GM19351 (cell line): ENCODE results near the gene ZNF287.
"Not testable (repeated sequence)": the region's sequence is repeated elsewhere in the genome, so short reads cannot be mapped to it uniquely, and the experiment has no call there.

Source experiments
- ATAC-seq: cut with Tn5 transposase; IDR thresholded peaks from one replicate; pipeline ENCODE4 v1.9.1; 2021; ENCODE audit warnings: mild to moderate bottlenecking, moderate library complexity; ENCODE audit not compliant: unreplicated experiment

Gene ZNF287

GRCh38 chr17:16568541-16569357 is at the start of gene ZNF287:
Gene ZNF287 (minus strand): TSS chr17:16569204. CDS start chr17:16567731, 1,473 bp downstream.
- ATAC-seq: peak; percentile 97

- ATAC-seq: no peak
These were observed 48.6 kb upstream of the ZNF287 start for GRCh38 chr17:16617481-16618060.

- ATAC-seq: no peak
These were observed 30.5 kb upstream of the ZNF287 start for GRCh38 chr17:16599537-16599936.

GRCh38 chr17:16593356-16594102 is 24.5 kb upstream of the ZNF287 start:
- no peak for ATAC-seq

GRCh38 chr17:16589097-16589969 is 20.3 kb upstream of the ZNF287 start:
- peak; percentile 76 for ATAC-seq

GRCh38 chr17:16585796-16586195 is 16.8 kb upstream of the ZNF287 start:
- no peak for ATAC-seq

GRCh38 chr17:16584273-16584995 is 15.4 kb upstream of the ZNF287 start:
- ATAC-seq: peak; percentile 62

- no peak for ATAC-seq
These were observed 14.8 kb upstream of the ZNF287 start for GRCh38 chr17:16583781-16584180.

- no peak for ATAC-seq
These were observed 4.5 kb upstream of the ZNF287 start for GRCh38 chr17:16573466-16573865.

- peak; percentile 29 for ATAC-seq
These were observed 331 bp upstream of the ZNF287 start for GRCh38 chr17:16569358-16569712.

GRCh38 chr17:16552637-16553045 is 16.4 kb downstream of the ZNF287 start:
- no peak for ATAC-seq

GRCh38 chr17:16551878-16552636 is 16.9 kb downstream of the ZNF287 start:
- ATAC-seq: no peak

GRCh38 chr17:16537130-16537458 is 31.9 kb downstream of the ZNF287 start:
- no peak for ATAC-seq

GRCh38 chr17:16534236-16534635 is 34.8 kb downstream of the ZNF287 start:
- ATAC-seq: no peak

- no peak for ATAC-seq
These were observed 39.1 kb downstream of the ZNF287 start for GRCh38 chr17:16529906-16530305.

- no peak for ATAC-seq
These were observed 41.7 kb downstream of the ZNF287 start for GRCh38 chr17:16527298-16527697.

GRCh38 chr17:16525556-16525955 is 43.4 kb downstream of the ZNF287 start:
- not testable (repeated sequence) for ATAC-seq

- ATAC-seq: no peak
These were observed 47.8 kb downstream of the ZNF287 start for GRCh38 chr17:16521070-16521727.

GRCh38 chr17:16519021-16519420 is 50.0 kb downstream of the ZNF287 start:
- no peak for ATAC-seq
